ENCODE data around the gene OLFML1.

GRCh38 chr11:7484645-7485044 lies 661 bp upstream of the OLFML1 start:
- TF ChIP-seq POLR2A (IDR thresholded peaks at IDR 0.05), result no peak
- TF ChIP-seq, protein P1, sequence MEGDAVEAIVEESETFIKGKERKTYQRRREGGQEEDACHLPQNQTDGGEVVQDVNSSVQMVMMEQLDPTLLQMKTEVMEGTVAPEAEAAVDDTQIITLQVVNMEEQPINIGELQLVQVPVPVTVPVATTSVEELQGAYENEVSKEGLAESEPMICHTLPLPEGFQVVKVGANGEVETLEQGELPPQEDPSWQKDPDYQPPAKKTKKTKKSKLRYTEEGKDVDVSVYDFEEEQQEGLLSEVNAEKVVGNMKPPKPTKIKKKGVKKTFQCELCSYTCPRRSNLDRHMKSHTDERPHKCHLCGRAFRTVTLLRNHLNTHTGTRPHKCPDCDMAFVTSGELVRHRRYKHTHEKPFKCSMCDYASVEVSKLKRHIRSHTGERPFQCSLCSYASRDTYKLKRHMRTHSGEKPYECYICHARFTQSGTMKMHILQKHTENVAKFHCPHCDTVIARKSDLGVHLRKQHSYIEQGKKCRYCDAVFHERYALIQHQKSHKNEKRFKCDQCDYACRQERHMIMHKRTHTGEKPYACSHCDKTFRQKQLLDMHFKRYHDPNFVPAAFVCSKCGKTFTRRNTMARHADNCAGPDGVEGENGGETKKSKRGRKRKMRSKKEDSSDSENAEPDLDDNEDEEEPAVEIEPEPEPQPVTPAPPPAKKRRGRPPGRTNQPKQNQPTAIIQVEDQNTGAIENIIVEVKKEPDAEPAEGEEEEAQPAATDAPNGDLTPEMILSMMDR (IDR thresholded peaks at IDR 0.05), result no peak

All from uterus (tissue), 2 donors.